IMR-90 (cell line): ENCODE results near the gene IL20. TPM values are rescaled to one million over a fixed set of nuclear protein-coding genes. Genes with fewer than 3 reads are reported as not detected.

Experiments
- ATAC-seq: fragments of 200-7000 bp; cut with Tn5 transposase; 2 replicates; pipeline ENCODE4 v1.9.1; 2020; ENCODE audit warnings: low read depth, mild to moderate bottlenecking, moderate library complexity
- BruUV-seq: library from RNA; stranded (reverse); fragments of 400-500 nt; replicated peaks from 2 replicates; lab custom pipeline; 2021; lab: Mats Ljungman, UMichigan
- CTCF ChIA-PET: fragments of 300-600 bp; formaldehyde crosslinking; extraction: SDS; loops from one replicate; lab custom pipeline; 2021; ENCODE audit warnings: antibody characterized with exemption; lab: Yijun Ruan, JAX
- POLR2A ChIA-PET: fragments of 300-600 bp; sonication (Branson Sonifier 250); formaldehyde crosslinking; loops from one replicate; lab custom pipeline; 2022; ENCODE audit warnings: antibody characterized with exemption; ENCODE audit not compliant: unreplicated experiment; lab: Charles Lee
- DNase-seq: peaks from one replicate; pipeline ENCODE4 v3.0.0; 2013
- H2AFZ ChIP-seq: replicated peaks from 2 replicates; pipeline ENCODE3; 2013; ENCODE audit warnings: low read length, mild to moderate bottlenecking; ENCODE audit not compliant: poor library complexity
- H2AK5ac ChIP-seq: 2 replicates; pipeline ENCODE4 v1.6.1; 2013; ENCODE audit warnings: low read depth, low read length, inconsistent platforms
- H2AK9ac ChIP-seq: replicated peaks from 2 replicates; pipeline ENCODE3; 2013; ENCODE audit warnings: mild to moderate bottlenecking, low read depth, low read length, moderate library complexity; ENCODE audit not compliant: poor library complexity
- H2BK120ac ChIP-seq: 2 replicates; pipeline ENCODE4 v1.6.1; 2013; ENCODE audit warnings: low read depth, low read length, inconsistent platforms
- H2BK15ac ChIP-seq: 3 replicates; pipeline ENCODE4 v1.6.1; 2013; ENCODE audit warnings: low read depth, low read length, inconsistent platforms
- H2BK20ac ChIP-seq: 2 replicates; pipeline ENCODE4 v1.6.1; 2013; ENCODE audit warnings: low read depth, mild to moderate bottlenecking, inconsistent platforms, low read length, moderate library complexity
- H2BK5ac ChIP-seq: 2 replicates; pipeline ENCODE4 v1.6.1; 2013; ENCODE audit warnings: mild to moderate bottlenecking, low read depth, low read length, inconsistent platforms; ENCODE audit not compliant: poor library complexity, severe bottlenecking
- H3K14ac ChIP-seq: replicated peaks from 2 replicates; pipeline ENCODE4 v1.6.1; 2013; ENCODE audit warnings: low read depth, low read length, inconsistent platforms
- H3K18ac ChIP-seq: 2 replicates; pipeline ENCODE4 v1.6.1; 2013; ENCODE audit warnings: low read depth, low read length, control low read depth
- H3K23ac ChIP-seq: 2 replicates; pipeline ENCODE4 v1.6.1; 2013; ENCODE audit warnings: low read depth, low read length, inconsistent platforms
- H3K27ac ChIP-seq: 2 replicates; pipeline ENCODE4 v1.5.1; 2013; ENCODE audit warnings: mild to moderate bottlenecking, control low read depth, low read length; ENCODE audit not compliant: insufficient read depth
- H3K27me3 ChIP-seq: 2 replicates; pipeline ENCODE4 v1.6.1; 2013; ENCODE audit warnings: low read length; ENCODE audit not compliant: control insufficient read depth, insufficient read depth
- H3K36me3 ChIP-seq: 2 replicates; pipeline ENCODE4 v1.6.1; 2013; ENCODE audit warnings: low read length, mixed read lengths; ENCODE audit not compliant: control insufficient read depth, insufficient read depth
- H3K4ac ChIP-seq: 2 replicates; pipeline ENCODE4 v1.6.1; 2013; ENCODE audit warnings: low read depth, low read length, inconsistent platforms
- H3K4me1 ChIP-seq: 2 replicates; pipeline ENCODE4 v1.6.1; 2013; ENCODE audit warnings: low read length, mixed read lengths; ENCODE audit not compliant: control insufficient read depth, insufficient read depth
- H3K4me2 ChIP-seq: 2 replicates; pipeline ENCODE4 v1.6.1; 2013; ENCODE audit warnings: low read depth, mild to moderate bottlenecking, control low read depth, low read length, moderate library complexity
- H3K4me3 ChIP-seq: 2 replicates; pipeline ENCODE4 v1.5.1; 2013; ENCODE audit warnings: low read depth, mild to moderate bottlenecking, control low read depth, low read length, moderate library complexity; ENCODE audit not compliant: insufficient read depth
- H3K56ac ChIP-seq: 2 replicates; pipeline ENCODE4 v1.6.1; 2013; ENCODE audit warnings: low read length, inconsistent platforms; ENCODE audit not compliant: insufficient read depth; ENCODE audit errors: extremely low read depth
- H3K79me1 ChIP-seq, 2 experiments: 2 replicates each; pipeline ENCODE4 v1.6.1; 2013; ENCODE audit warnings: low read length in 2 of 2, inconsistent platforms in 1 of 2, low read depth in 1 of 2
- H3K9ac ChIP-seq: 2 replicates; pipeline ENCODE4 v1.6.1; 2013; ENCODE audit warnings: low read depth, low read length, control low read depth
- H3K9me1 ChIP-seq: 2 replicates; pipeline ENCODE4 v1.6.1; 2013; ENCODE audit warnings: low read length, inconsistent platforms; ENCODE audit not compliant: insufficient read depth
- H3K9me3 ChIP-seq: 2 replicates; pipeline ENCODE4 v1.6.1; 2013; ENCODE audit warnings: low read length; ENCODE audit not compliant: control insufficient read depth, insufficient read depth
- H4K20me1 ChIP-seq: 2 replicates; pipeline ENCODE4 v1.6.1; 2013; ENCODE audit warnings: low read length, inconsistent platforms; ENCODE audit not compliant: insufficient read depth
- H4K5ac ChIP-seq: 2 replicates; pipeline ENCODE4 v1.6.1; 2013; ENCODE audit warnings: mild to moderate bottlenecking, low read depth, low read length, control low read depth
- H4K8ac ChIP-seq, 2 experiments: 2 replicates each; pipeline ENCODE4 v1.6.1; 2013; ENCODE audit warnings: low read depth in 2 of 2, low read length in 2 of 2, control low read depth in 1 of 2, inconsistent platforms in 1 of 2
- H4K91ac ChIP-seq: 2 replicates; pipeline ENCODE4 v1.6.1; 2013; ENCODE audit warnings: low read depth, low read length, inconsistent platforms; ENCODE audit not compliant: insufficient read depth
- CHD1 ChIP-seq: IDR thresholded peaks from 2 replicates; pipeline ENCODE4 v1.6.1; 2012; ENCODE audit warnings: low read depth, low read length, improper control_type of control experiment
- ELK1 ChIP-seq: fragments of 150-350 bp; IDR thresholded peaks from 2 replicates; pipeline ENCODE4 v1.6.1; 2016; ENCODE audit warnings: low read depth, mild to moderate bottlenecking, low read length, moderate library complexity, borderline replicate concordance
- NFE2L2 ChIP-seq: fragments of 150-350 bp; IDR thresholded peaks from 2 replicates; pipeline ENCODE4 v1.6.1; 2016; ENCODE audit warnings: low read depth, mild to moderate bottlenecking, low read length
- RAD21 ChIP-seq: IDR thresholded peaks from 2 replicates; pipeline ENCODE4 v1.6.1; 2012; ENCODE audit warnings: low read length, improper control_type of control experiment
- USF2 ChIP-seq: fragments of 150-350 bp; IDR thresholded peaks from 2 replicates; pipeline ENCODE4 v1.6.1; 2017; ENCODE audit warnings: mild to moderate bottlenecking, antibody characterized with exemption, low read length, low read depth
- dilution Hi-C: fragments of 300-500 bp; cut with HindIII; formaldehyde crosslinking; loops from one replicate; pipeline ENCODE4 v1.14.3; 2018; ENCODE audit warnings: low sequenced_read_pairs; ENCODE audit not compliant: unreplicated experiment
- in situ Hi-C: fragments of 300-500 bp; cut with MboI; formaldehyde crosslinking; loops from 3 replicates; pipeline ENCODE4 v1.14.3; 2019; ENCODE audit warnings: low sequenced_read_pairs, inconsistent platforms, mixed read lengths
- intact Hi-C: fragments of 100-400 bp; cut with micrococcal nuclease; formaldehyde crosslinking; loops from 2 replicates; pipeline ENCODE4 v1.10.0; 2022
- polyA plus RNA-seq, 3 experiments: library from polyadenylated mRNA; depleted of rRNA; stranded (reverse); fragments of >200 nt; gene quantifications; 2 replicates each; pipeline ENCODE4 v1.2.3, GENCODE V29; 2012; ENCODE audit warnings: low replicate concordance in 1 of 3
- total RNA-seq: library from RNA; depleted of rRNA; stranded (reverse); fragments of >200 nt; gene quantifications from 2 replicates; pipeline ENCODE4 v1.2.3, GENCODE V29; 2012

IL20 gene
- total and polyA plus RNA-seq, 2 of the 4 experiments (the other 2 are of a cell fraction): not detected

GRCh38 chr1:206878456-206878855, 13.0 kb downstream of the IL20 start:
- no peak overlapping the region for H2AFZ ChIP-seq
- H2BK5ac ChIP-seq: no peak overlapping the region
- no TSS peak for BruUV-seq
- ChIA-PET POLR2A (no interaction called here), CTCF (no interaction called here)
- no peaks in the 10 kb centered on the region for H3K4me1 ChIP-seq
- H3K9me3 ChIP-seq: peaks cover 10% of the 10 kb centered on the region
- in situ Hi-C loops (no loop called here), dilution Hi-C loops (no loop called here), intact Hi-C loops (no loop called here)
- H3K23ac ChIP-seq: no peak overlapping the region
- H4K20me1 ChIP-seq: no peaks in the 10 kb centered on the region
- H2AK9ac ChIP-seq: no peak overlapping the region
- H3K9ac ChIP-seq: no peak overlapping the region
- H3K36me3 ChIP-seq: no peaks in the 10 kb centered on the region
- H4K8ac ChIP-seq: no peak overlapping the region
- no peak overlapping the region for H3K4me2 ChIP-seq
- H3K14ac ChIP-seq: no peak overlapping the region
- H3K27ac ChIP-seq: no peak overlapping the region
- H4K5ac ChIP-seq: no peak overlapping the region
- H2BK20ac ChIP-seq: no peak overlapping the region
- H3K79me1 ChIP-seq: no peaks in the 10 kb centered on the region
- DNase-seq (no peak), ATAC-seq (no peak)
- H2BK15ac ChIP-seq: no peak overlapping the region
- no peak overlapping the region for H3K56ac ChIP-seq
- TF ChIP-seq RAD21 (no peak), USF2 (no peak), NFE2L2 (no peak), CHD1 (no peak), ELK1 (no peak)
- no peak overlapping the region for H3K18ac ChIP-seq
- no peak overlapping the region for H2AK5ac ChIP-seq
- no peak overlapping the region for H4K91ac ChIP-seq
- no peak overlapping the region for H3K4me3 ChIP-seq
- no peaks in the 10 kb centered on the region for H3K9me1 ChIP-seq
- H2BK120ac ChIP-seq: no peak overlapping the region
- H3K4ac ChIP-seq: no peak overlapping the region
- no peaks in the 10 kb centered on the region for H3K27me3 ChIP-seq
